Measurements from ENCODE around the gene LAMA2.
A peak's percentile ranks its signal among the peaks of the same experiment; 100 is the strongest.
"Not testable (repeated sequence)": the region's sequence is repeated elsewhere in the genome, so short reads cannot be mapped to it uniquely, and the experiment has no call there.

Gene LAMA2

DNA sequence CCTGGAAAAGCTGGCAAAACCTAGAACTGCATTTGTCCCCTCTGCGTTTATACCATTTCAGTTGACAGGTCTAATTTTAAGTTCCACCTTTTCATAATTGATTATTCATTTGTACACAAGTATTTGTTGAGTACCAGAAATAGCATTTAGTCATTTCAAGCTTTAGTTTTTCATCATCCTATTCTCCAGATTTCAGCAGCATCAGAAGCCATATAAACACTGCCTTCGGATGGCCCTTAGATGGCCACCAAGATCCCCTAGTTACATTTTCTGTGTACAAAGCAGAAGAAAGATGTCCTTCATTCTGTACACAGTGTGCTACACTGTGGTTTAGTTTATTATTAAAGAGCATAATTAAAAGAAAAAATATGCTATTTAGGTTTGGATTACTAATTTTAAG, 131.4 kb downstream of the LAMA2 start:
- DNase-seq, result no peak

DNA sequence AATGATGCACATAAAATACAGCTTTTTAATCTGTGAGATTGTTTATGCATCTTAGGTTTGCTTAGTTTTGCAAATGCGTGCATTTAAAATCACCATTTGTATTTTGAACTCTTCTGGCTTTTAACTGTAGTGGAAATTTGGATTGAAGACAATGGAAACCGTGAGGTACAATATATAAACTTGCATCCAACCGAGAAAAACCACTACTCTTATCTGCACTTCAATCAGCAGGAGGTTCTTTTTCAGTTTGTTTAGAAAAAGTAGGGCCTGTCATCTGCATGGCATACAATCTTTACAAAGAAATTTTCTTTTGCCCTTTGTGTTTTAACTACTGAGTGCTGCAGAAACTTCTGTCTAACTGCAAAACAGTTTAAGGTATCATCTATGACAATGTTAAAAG, 132.8 kb downstream of the LAMA2 start:
- DNase-seq, result no peak

DNA sequence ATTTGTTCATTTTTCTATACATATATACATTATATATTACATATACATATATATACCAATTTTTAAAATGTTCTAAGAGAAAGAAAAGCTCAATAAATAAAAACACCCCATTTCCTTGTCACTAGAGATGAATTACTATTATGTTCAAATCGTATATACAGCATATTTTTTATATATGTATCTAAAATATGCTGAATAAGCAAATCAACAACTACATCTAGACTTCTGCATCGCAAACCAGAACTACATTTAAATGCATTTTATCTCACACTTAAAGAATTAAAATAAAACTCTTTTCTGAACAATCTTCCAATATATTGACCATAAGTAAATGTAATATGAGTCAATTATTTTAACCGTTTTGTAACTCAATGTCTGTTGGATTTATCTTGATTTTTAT, 133.9 kb downstream of the LAMA2 start:
- no peak for DNase-seq

DNA sequence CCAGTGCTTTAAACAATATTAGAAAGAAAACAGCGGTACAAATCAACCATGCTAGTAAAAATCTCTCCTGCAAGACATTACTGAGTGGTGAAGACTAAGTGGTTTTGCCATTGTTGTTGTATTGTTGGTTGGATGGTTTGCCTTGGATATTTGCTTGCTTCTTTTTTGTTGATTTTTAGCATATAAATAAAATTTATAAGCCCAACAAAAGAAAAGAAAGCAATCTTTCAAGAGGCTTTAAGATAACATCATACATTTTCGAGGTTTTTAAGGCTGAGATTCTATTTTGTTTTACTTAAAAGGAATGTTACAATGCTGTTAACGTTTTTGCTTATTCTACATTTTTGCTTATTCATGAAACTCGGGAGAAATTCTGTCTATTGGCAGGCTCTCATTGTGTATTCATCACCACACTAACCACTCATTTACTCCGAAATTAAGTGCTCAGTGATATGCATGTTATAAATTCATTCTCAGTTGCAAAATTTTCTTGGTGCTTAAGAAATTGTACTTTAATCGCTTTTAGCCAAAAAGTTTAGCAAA, 139.1 kb downstream of the LAMA2 start:
- DNase-seq, result no peak

DNA sequence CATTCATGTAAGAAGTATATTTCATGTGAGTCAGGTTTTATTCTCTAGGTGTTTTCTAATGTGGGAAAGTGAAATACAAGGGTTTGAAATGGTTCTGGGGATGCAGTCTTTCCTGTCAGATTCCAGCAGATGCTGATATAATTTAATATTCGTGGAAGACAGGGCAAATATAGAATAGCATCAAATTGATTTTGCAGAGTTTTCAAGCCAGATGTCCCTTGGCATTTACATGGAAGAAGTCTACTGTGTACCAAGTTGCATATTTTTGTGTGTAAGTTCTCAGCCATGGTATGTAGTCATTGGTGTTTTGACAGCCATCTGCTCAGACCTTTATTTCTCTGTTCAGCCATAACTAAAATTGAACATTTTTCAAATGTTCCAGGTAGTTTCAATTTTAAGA, 143.7 kb downstream of the LAMA2 start:
- no peak for DNase-seq

DNA sequence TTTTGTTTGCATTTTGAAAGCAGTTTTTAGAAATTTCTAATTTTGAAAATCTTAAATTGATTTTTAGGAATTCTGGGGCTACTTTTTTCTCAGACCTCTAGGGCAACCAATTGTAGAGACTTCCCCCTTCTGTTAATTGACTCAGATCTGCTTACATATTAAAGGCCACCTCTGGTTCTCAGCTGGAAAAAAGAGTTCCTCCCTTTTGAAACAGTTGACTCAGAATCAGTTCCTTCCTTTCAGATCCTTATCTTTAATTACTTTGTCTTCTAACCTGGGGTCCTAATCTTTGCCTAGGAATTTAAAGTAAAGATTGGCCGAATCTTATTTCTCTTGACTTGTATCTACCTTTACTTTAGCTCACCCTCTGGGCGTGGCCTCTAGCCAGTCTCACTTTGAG, 146.8 kb downstream of the LAMA2 start:
- DNase-seq, result no peak

DNA sequence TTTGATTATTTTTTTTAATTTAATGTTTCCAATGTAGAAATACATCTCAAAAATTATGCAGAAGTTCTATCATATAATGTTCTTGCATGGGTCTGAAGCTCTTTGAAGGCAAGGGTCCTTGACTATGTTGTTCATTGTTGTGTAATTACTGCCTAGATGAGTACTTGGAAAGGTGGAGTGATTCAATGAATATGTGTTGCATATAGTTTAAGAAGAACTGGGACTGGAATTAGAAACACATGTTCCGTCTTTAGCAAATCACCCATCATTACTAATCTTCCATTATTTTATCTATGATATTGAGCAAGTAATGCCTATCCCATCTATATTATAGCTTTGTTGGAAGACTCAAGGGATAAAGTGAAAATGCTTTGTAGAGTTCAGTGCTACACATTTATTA, 147.3 kb downstream of the LAMA2 start:
- no peak for DNase-seq

DNA sequence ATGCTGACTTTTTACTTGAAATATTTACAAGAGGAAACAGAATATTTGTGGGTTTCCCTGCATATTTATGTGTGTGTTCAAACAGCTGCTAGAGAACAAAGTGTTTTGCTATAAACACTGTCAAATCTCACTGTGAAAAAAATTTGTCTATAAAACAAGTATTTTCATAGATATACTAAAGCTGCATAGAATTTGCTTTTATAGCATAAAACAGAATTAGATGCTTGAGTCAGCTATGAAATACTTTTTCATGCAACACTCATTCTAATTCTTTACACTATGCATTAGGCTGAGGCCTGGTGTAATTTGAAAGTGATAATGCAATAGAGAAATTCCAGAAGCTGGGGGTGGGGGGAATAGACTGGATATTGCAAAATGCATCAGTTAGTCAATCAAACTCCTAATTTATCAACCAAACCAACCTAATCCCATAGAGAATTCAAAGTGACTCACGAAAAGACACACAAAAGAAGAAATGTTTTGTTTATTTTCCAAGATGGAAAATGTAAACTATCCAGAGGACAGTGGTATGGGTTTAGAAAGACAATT, 148.2 kb downstream of the LAMA2 start:
- DNase-seq, result no peak

DNA sequence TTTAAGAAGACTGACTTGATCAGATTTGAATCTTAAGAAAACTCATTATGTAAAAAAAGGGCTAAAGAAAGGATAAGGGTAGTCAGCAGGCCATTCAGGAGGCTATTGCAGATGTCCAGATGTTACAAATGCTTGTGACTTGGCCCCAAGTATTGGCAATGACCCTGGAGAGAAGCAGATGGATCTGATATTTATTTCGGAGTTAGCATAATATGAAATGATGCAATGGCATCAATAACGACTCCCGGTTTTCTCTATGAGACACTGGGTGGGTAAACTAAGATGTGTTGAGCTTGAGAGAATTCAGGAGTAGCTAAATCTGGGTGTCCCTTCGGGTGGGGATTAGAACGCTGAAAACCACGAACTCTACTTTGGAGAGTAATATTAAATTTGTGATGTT, 149.7 kb downstream of the LAMA2 start:
- no peak for DNase-seq

DNA sequence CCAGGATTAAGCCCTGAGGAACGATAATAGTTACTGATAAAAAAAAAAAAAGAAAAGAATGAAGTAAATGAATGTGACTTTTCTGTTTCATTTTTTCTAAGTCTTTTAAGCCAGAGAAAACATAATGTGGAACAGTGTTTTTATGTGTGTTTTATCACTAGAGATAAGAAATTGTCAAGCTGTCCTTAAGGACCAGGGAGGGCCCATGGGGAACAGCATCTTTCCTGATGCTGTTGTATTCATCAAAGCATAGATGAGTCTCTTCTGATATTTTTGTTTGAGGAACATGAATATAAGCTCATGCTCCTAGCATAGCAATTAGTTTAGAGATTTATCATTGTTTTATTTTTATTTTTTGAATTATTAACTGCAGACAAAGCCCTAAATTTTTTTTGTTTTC, 150.2 kb downstream of the LAMA2 start:
- no peak for DNase-seq

DNA sequence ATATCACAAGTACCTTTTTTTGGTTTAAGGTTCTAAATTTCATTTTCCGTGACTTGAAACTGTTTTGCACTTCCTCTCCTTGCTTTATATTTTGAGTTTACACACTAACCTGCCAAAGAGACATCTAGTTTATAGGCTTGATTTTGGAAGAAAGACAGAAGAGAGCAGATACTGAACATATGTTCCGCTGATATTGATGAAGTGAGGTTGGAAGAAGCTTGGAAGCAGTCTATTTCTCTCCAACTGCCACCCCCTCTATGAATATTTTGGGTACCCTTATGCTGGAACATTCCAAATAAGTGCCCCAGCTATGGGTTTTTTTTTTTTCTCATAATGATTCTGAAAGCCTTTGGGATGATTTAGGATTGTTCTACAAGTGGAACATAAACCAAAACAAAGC, 150.6 kb downstream of the LAMA2 start:
- DNase-seq, result no peak

DNA sequence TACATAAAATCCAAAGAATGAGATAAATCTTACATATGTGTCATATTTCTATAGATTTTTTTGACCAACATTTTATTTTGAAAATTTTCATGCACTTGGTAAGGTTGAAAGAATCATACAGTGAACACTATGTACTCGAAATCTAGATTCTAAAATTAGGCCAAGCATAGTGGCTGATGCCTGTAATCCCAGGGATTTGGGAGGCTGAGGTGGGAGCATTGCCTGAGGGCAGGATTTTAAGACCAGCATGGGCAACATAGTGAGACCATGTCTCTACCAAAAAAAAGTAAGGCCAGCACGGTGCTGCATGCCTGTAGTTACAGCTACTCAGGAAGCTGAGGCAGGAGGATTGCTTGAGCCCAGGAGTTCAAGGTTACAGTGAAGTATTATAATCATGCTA, 158.6 kb downstream of the LAMA2 start:
- no peak for DNase-seq

DNA sequence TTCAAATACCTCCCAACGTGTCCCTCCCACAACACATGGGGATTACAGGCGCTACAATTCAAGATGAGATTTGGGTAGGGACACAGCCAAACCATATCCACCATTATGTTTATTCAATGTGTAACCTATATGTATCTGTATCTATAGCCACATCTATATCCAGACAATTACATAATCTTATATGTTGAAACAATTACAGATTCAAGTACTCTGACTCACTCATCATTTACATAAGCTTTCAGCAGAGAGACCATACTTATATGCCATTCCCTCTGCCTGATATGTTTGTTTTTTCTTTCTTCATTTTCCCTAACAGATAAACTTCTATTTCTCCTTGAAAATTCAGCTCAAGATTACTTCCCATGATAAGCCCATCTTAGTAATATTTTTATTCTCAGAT, 163.6 kb downstream of the LAMA2 start:
- DNase-seq, result no peak

DNA sequence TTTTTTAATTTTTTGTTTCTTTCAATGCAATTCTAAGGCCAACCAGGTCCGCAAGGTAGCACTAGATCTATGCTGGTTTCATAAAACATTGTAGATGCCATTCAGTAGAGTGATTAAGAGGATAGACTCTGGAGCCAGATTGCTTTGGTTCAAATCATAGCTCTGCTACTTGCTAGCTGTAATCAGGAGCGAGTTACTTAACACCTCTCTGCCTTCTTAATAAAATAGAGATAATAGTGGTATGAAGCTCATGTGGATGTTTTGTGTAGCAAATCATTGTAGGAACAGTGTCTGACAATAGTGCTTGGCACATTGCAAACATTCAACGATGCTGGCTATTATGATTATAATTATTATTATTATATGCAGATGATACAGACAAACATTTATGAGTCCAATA, 164.9 kb downstream of the LAMA2 start:
- DNase-seq, result no peak

DNA sequence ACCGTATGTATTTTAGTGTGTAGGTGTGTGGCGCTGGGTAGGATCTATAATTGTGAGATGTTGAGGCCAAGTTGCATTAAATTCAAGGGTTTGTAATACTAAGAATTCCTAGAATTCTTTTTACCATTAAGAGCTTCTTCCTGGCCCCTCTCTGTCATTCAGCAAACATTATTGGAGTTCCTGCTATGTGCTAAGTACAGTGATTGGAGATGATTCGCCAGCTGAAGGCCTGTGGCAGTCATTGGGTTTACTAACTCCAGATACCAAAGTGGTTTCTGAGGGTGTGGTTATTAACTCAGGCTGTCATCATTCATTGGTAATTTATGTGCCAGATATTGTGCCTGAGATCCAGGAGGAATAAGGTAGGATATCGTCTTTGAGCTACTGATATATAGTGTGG, 167.1 kb downstream of the LAMA2 start:
- peak; percentile 35 for DNase-seq

DNA sequence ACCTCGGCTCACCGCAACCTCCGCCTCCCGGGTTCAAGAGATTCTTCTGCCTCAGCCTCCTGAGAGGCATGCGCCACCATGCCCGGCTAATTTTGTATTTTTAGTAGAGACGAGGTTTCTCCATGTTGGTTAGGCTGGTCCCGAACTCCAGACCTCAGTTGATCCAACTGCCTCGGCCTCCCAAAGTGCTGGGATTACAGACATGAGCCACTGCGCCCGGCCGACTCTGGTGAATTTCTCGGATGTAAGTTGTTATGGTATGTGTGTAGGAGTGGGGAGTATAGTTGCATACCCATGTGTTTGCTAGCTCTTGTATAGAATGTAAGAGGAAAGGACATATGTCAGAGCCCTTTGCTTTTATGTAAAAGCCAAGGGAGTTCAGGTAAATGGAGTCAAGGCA, 170.2 kb downstream of the LAMA2 start:
- DNase-seq, result not testable (repeated sequence)

DNA sequence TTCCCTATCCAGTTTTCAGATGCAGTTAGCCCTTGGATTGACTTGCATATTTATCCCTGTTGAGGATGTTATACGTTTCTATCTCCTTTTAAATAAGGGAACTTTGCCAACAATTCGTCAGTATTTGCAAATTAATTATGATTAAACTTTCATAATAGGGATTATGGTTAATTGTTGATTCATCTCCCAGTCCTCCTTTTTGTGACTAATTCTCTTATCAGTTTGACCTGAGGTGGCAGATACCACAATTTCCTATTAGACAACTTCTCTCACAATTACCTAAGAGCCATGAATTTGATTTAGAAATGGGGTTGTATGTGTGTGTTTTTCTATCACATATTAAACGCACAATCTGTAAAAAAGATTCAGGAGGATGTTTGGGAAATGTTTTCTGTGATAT, 172.9 kb downstream of the LAMA2 start:
- peak; percentile 38 for DNase-seq

DNA sequence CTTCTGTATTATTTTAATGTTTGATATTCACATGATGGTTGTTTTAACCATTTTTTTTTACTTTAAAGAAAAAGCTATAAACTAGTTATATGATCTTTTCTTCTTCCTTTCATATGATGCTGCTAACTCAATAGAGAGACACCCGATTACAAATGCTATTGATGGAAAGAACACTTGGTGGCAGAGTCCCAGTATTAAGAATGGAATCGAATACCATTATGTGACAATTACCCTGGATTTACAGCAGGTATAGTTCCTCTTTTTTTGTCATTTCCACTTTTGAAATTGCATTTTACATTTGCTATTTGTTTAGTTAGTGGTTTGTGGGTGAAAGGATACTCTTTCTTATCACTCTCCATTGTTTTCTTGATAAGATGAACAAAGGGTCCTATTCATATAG, 176.7 kb downstream of the LAMA2 start:
- no peak for DNase-seq

DNA sequence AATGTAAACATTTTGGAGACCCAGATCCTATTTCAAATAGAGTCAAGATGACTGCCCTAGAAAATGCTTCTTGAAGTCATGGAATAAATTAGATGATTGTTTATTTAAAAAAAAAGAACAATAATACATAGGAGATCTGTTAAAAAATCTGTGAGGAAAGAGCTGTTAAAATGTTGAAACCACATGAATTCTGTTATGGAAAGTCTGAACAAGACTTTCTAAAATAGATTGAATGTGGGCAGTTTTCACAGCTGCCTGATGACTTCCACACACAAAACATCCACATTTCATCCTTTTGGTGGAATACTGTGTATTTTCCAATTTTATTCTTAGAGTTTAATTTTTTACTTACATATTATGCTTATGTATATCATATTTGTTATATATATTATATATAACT, 186.1 kb downstream of the LAMA2 start:
- no peak for DNase-seq

DNA sequence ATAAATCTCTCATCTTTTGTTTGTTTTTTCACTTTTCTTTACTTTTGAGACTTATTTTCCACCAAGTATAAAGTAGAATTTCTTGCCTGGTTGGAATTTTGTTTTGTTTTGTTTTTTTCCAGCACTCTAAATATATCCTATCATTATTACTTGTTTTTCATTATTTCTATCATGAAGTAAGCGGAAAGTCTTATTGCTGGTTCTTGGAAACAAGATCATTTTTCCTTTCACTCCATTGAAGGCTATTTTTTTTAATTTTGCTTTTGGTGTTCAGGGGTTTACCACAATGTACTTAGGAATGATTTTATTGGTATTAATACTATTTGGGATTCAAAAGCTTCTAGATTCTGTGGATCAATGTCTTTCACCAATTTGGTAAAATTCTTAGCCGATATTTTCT, 190.1 kb downstream of the LAMA2 start:
- no peak for DNase-seq

DNA sequence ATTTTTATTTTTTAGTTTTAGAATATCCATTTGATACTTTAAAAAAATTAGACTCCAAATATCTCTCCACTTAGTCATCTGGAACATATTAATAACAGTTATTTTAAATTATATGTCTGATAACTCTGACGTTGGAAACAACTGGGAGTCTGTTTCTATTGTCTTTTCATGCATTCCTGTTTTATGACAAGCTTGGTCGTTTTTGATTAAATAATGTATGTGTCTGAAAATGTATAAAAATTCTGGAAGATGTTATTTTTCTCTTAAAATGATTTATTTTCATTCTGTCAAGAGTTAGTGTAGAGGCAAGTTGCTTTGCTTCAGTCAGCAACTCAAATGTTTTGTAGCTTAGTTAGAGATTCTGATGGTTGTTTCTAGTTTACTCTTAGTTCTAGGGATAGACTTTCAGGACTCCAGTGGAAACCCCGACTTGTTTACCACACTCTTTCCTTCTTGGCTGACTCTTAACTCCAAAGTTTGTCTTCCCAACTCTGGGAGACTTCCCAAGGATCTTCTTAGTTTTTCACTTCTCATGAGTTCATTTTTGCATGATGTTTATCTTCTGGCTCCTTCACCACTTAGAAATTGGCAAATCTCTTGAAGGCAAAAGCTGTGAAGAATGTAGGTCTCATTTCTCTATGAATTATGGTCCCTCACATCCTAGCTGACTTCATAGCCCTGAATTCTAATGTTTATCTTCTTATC, 190.9 kb downstream of the LAMA2 start:
- peak; percentile 3 for DNase-seq

DNA sequence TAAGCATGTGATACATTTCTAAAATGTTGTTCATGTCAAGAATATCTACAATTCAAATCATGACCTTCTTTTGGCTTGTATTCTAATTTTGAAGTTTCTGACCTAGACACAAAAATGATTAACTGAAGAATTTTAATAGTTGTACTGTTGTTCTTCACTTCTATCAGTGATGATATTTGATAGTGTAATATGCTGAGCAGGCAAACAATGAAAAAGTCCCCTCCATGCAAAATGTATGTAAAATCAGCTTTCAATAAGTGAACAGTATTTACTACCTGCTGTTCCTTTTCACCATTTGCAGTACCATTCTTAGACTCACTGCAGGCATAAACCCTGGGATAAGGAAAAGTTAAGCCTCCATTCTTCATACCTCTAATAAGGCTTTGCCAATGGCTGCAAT, 201.5 kb downstream of the LAMA2 start:
- no peak for DNase-seq

DNA sequence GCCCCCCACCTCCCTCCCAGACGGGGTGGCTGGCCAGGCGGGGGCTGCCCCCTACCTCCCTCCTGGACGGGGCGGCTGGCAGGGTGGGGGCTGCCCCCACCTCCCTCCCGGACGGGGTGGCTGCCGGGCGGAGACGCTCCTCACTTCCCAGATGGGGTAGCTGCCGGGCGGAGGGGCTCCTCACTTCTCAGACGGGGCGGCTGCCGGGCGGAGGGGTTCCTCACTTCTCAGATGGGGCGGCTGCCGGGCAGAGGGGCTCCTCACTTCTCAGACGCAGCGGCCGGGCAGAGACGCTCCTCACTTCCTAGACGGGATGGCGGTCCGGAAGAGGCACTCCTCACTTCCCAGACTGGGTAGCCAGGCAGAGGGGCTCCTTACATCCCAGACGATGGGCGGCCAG, 205.5 kb downstream of the LAMA2 start:
- DNase-seq, result not testable (repeated sequence)

DNA sequence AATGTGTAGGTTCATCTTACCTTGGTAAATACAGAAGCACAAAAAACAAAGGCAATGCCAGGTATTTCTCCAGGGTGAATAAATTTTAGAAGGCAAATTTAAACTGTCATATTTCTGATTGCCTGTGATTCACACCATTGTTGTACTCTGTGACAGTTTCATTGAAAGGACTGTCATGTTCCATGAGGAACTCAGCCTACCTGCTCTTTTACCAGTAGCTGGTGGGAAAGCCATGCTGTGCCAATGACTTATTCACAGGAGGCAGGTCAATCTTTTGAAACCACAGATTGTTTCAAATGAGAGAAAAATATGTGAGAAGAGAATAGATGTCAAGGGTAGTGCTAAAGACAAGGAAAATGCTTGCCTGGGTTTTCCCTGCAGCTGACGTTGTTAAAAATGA, 206.4 kb downstream of the LAMA2 start:
- no peak for DNase-seq

DNA sequence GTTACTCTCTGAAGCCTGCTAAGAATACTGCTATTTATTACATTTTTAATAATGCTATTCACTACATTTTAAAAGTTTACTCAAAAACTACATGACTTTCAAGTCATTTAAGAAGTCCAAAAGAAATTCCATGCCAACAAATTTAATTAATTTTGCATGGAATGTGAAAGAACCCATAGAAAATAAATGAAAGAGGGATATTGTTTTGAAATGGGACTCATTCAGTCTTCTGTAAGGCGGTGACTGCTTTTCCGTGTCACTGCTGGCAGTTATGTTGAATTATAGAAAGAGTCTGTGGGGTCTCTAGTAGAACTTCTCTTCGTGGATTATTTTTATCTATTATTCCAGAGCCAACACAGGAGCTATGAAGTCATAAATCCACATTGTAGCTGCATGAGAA, 211.2 kb downstream of the LAMA2 start:
- no peak for DNase-seq

Data from NCI-H226 (cell line).